ENCODE results near the gene ZNF638. TPM values are rescaled to one million over a fixed set of nuclear protein-coding genes. Genes with fewer than 3 reads are reported as not detected.
"Not testable (repeated sequence)": the region's sequence is repeated elsewhere in the genome, so short reads cannot be mapped to it uniquely, and the experiment has no call there.

The ZNF638 gene
- total and polyA plus RNA-seq, 9 of the 15 experiments (the other 6 are each of a cell fraction or from before 2014, with no cell fraction given) = 53.3 to 165 (median 98.8) TPM

- H3K4me1 ChIP-seq (replicated peaks in 1 of 2; ENCODE audit: control insufficient read depth in 2 of 2, insufficient read depth in 2 of 2, low read length in 2 of 2); H3K9me3 ChIP-seq (replicated peaks; ENCODE audit: control insufficient read depth, insufficient read depth, low read depth, low read length); H3K27me3 ChIP-seq (ENCODE audit: control insufficient read depth in 2 of 2, insufficient read depth in 2 of 2, low read length in 2 of 2); H3K9me1 ChIP-seq (ENCODE audit: control insufficient read depth, insufficient read depth, low read length); H3K27ac ChIP-seq (ENCODE audit: extremely low read depth, low read depth, low read length); intact Hi-C loops (cut with micrococcal nuclease); H4K20me1 ChIP-seq (replicated peaks; ENCODE audit: control insufficient read depth, insufficient read depth, low read length); DNase-seq (ENCODE audit: extremely low read depth in 1 of 4, low spot score in 3 of 4); BruUV-seq (replicated peaks); ATAC-seq; in situ Hi-C loops (cut with MboI); TF ChIP-seq NR4A1 (CRISPR knock-in tag; IDR thresholded peaks at IDR 0.05): not testable (repeated sequence)
- Histone ChIP-seq H3K9ac (ENCODE audit: insufficient read depth in 1 of 2, low read depth in 2 of 2, low read length in 2 of 2) (peak overlapping the region; percentile 8 to 33; a peak in 2 of 4 replicates), H3K36me3 (ENCODE audit: control insufficient read depth, insufficient read depth, low read length) (peaks cover 26% of the 10 kb centered on the region), H2AFZ (ENCODE audit: low read depth, low read length) (peak overlapping the region; percentile 98), H3K79me2 (ENCODE audit: control insufficient read depth, insufficient read depth, low read length) (peaks cover 47% of the 10 kb centered on the region), H3K4me2 (ENCODE audit: insufficient read depth, low read length) (peak overlapping the region; percentile 96), H3K4me3 (peak overlapping the region; percentile 98)
- FAIRE-seq = peak; percentile 67
- WGBS (ENCODE audit: insufficient coverage, low coverage, missing lambda C conversion rate) = 4% methylated on average over 9 of the region's 9 CpGs
- ChIA-PET CTCF (ENCODE audit: low intra/inter-chr PET ratio) (interaction anchor here (0.7 kb wide), 1 partner anchor 108 kb away, joined by 9 read pairs; no protein-coding TSS in a partner anchor), POLR2A (interaction anchor here (0.6 to 3.8 kb wide), 4 partner anchors 9 to 260 kb away, joined by 3 to 24 read pairs (median 4); no protein-coding TSS in a partner anchor)
- peak; percentile 80 for TF ChIP-seq CHD4 (IDR thresholded peaks at IDR 0.05; ENCODE audit: insufficient read depth, insufficient replicate concordance, low read depth, low read length, poor library complexity, severe bottlenecking)
- TF ChIP-seq HDAC2 (IDR thresholded peaks at IDR 0.05) = peak; percentile 48; the same call in 1 of the 2 replicates
- peak; percentile 38; the same call in 1 of the 2 replicates for TF ChIP-seq NR4A1 (tag; IDR thresholded peaks at IDR 0.05)
- peak; percentile 67; the same call in 1 of the 2 replicates for TF ChIP-seq SMARCA4 (IDR thresholded peaks at IDR 0.05)
- TF ChIP-seq DPF2 (IDR thresholded peaks at IDR 0.05) = 0 out of 2 replicates have a peak, but pooled peaks have one; percentile 43
- TF ChIP-seq EGR1 (conservative IDR thresholded peaks at IDR 0.05) = peak; percentile 81
- TF ChIP-seq KDM1A (IDR thresholded peaks at IDR 0.05) = peak; percentile 66 to 88
- TF ChIP-seq CHAMP1 (IDR thresholded peaks at IDR 0.05) = 0 out of 2 replicates have a peak, but pooled peaks have one; percentile 1
- peak; percentile 98 for TF ChIP-seq BCOR (IDR thresholded peaks at IDR 0.05)
- peak; percentile 81 for TF ChIP-seq GTF3C2 (IDR thresholded peaks at IDR 0.05; ENCODE audit: borderline replicate concordance, extremely low read depth, insufficient read length)
- peak; percentile 80; the same call in 1 of the 2 replicates for TF ChIP-seq CBX1 (IDR thresholded peaks at IDR 0.05; ENCODE audit: low read depth)
- peak; percentile 20; the same call in 1 of the 2 replicates for TF ChIP-seq FOXJ2 (tag; IDR thresholded peaks at IDR 0.05)
- peak; percentile 98 for TF ChIP-seq ADNP (tag; IDR thresholded peaks at IDR 0.05)
- TF ChIP-seq SMARCE1 (IDR thresholded peaks at IDR 0.05) = 0 out of 2 replicates have a peak, but pooled peaks have one; percentile 41
- 0 out of 2 replicates have a peak, but pooled peaks have one; percentile 33 for TF ChIP-seq MECOM (CRISPR knock-in tag; IDR thresholded peaks at IDR 0.05)
Observed at GRCh38 chr2:71331331-71331580, 326 bp upstream of the ZNF638 start.

Measured in K562 (cell line).